Thoracic aorta (tissue), 2 donors: ENCODE data around the gene ARHGAP6. TPM values are rescaled to one million over a fixed set of nuclear protein-coding genes. Genes with fewer than 3 reads are reported as not detected.

Source experiments
- ATAC-seq: fragments of 150-250 bp; one replicate; pipeline ENCODE4 v1.8.0; 2017; ENCODE audit warnings: low read depth; ENCODE audit not compliant: insufficient number of reproducible peaks, low FRiP score
- DNase-seq: peaks from one replicate; pipeline ENCODE4 v3.0.0-alpha.2; 2020; ENCODE audit warnings: low spot score
- H3K27ac ChIP-seq, 2 donors: fragments of 200-600 bp; sonication (generic); 1 replicate in 1 of 2; 2 replicates in 1 of 2; pipeline ENCODE4 v1.5.1; 2016; ENCODE audit warnings: mild to moderate bottlenecking in 2 of 2, moderate library complexity in 2 of 2
- H3K27me3 ChIP-seq: fragments of 200-600 bp; sonication (generic); replicated peaks from 2 replicates; pipeline ENCODE4 v1.6.0; 2016; ENCODE audit warnings: mild to moderate bottlenecking; ENCODE audit not compliant: insufficient read depth
- H3K36me3 ChIP-seq: fragments of 200-600 bp; sonication (generic); one replicate; pipeline ENCODE4 v1.5.1; 2016
- H3K4me1 ChIP-seq, 2 donors: fragments of 200-600 bp; sonication (generic); 1 replicate in 1 of 2; 2 replicates in 1 of 2; pipeline versions ENCODE4 v1.5.1 to v1.6.0; 2016; ENCODE audit warnings: low read depth in 2 of 2, mild to moderate bottlenecking in 1 of 2; ENCODE audit not compliant: control insufficient read depth in 1 of 2
- H3K4me3 ChIP-seq: fragments of 200-600 bp; sonication (generic); 2 replicates; pipeline ENCODE4 v1.5.1; 2016; ENCODE audit warnings: mild to moderate bottlenecking
- H3K9me3 ChIP-seq: fragments of 200-600 bp; sonication (generic); 2 replicates; pipeline ENCODE4 v1.5.1; 2016
- total RNA-seq, 2 donors: library from RNA; depleted of rRNA; stranded (reverse); fragments of >200 nt; gene quantifications; one replicate each; pipeline versions ENCODE4 v1.1.0 to v1.2.3, GENCODE V29; 2016
- TF ChIP-seq, protein P1 (sequence below): fragments of 200-600 bp; sonication (generic); IDR thresholded peaks from one replicate; pipeline ENCODE4 v1.5.1; 2019; ENCODE audit warnings: antibody characterized with exemption

ARHGAP6 gene
- total RNA-seq, 2 donors from 2014 or later = 14.6 to 22.3 TPM

DNA sequence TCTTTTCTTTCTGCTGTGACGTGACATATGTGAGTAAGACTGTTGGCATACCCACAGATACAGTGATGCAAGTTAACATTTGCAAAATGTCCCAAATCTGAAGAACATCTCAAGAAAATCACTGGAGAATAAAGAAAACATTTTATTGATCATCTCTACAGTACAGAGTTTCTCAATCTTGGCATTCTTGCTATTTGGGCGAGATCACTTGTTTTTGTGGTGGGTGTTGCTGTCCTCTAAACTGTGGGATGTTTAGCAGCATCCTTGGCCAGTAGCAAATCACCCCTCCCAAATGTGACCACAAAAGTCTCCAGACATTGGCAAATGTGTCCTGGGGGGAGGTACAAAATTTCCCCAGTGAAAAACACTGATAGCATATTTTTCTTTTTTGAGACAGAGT is 343.7 kb downstream of the ARHGAP6 start:
- ATAC-seq (no peak), DNase-seq (no peak)

DNA sequence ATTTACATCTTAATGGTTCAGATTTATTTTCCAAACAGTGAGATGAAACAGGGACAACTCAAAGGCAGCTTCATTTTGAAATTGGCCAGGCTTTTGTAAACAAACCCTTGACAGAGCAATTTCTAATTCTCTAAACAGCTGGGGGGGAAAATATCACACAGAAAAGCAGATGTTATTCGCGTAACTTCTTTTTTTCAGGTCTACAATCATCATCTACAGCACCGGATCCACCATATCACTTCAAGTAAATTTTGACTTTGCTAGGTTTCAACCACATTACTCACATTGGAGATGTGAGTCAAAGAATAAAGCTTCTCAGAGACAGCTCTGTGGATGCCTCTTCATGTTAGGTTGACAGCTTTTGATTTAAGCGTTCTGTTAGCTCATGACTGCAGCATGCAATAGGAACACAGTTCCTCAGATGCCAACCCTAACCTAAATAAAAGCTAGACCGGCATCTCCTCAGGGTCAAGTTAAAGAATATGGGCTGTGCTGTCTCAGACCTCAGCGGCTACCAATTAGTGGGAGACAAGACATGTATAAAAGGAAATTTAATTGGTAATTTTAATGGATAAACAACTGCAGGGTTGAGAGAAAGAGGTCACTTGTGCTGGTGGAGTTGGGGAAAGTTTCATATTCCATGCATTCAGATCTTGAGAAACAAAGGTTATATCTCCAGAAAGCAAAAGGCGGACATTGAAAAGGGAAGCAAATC is 345.8 kb downstream of the ARHGAP6 start:
- no peak for ATAC-seq
- H3K27ac ChIP-seq = no peak overlapping the region
- no peaks in the 10 kb centered on the region for H3K4me1 ChIP-seq
- no peaks in the 10 kb centered on the region for H3K27me3 ChIP-seq
- TF ChIP-seq, protein P1, sequence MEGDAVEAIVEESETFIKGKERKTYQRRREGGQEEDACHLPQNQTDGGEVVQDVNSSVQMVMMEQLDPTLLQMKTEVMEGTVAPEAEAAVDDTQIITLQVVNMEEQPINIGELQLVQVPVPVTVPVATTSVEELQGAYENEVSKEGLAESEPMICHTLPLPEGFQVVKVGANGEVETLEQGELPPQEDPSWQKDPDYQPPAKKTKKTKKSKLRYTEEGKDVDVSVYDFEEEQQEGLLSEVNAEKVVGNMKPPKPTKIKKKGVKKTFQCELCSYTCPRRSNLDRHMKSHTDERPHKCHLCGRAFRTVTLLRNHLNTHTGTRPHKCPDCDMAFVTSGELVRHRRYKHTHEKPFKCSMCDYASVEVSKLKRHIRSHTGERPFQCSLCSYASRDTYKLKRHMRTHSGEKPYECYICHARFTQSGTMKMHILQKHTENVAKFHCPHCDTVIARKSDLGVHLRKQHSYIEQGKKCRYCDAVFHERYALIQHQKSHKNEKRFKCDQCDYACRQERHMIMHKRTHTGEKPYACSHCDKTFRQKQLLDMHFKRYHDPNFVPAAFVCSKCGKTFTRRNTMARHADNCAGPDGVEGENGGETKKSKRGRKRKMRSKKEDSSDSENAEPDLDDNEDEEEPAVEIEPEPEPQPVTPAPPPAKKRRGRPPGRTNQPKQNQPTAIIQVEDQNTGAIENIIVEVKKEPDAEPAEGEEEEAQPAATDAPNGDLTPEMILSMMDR = no peak
- no peak overlapping the region for H3K4me3 ChIP-seq
- H3K36me3 ChIP-seq = no peaks in the 10 kb centered on the region
- H3K9me3 ChIP-seq = no peaks in the 10 kb centered on the region
- no peak for DNase-seq

More for the DNA sequence above, 343.7 kb downstream of the ARHGAP6 start:
- TF ChIP-seq, protein P1 = no peak
- no peak overlapping the region for H3K4me3 ChIP-seq
- H3K36me3 ChIP-seq = no peaks in the 10 kb centered on the region
- H3K27me3 ChIP-seq = no peaks in the 10 kb centered on the region
- H3K27ac ChIP-seq = no peak overlapping the region
- H3K4me1 ChIP-seq = no peaks in the 10 kb centered on the region
- H3K9me3 ChIP-seq = no peaks in the 10 kb centered on the region

DNA sequence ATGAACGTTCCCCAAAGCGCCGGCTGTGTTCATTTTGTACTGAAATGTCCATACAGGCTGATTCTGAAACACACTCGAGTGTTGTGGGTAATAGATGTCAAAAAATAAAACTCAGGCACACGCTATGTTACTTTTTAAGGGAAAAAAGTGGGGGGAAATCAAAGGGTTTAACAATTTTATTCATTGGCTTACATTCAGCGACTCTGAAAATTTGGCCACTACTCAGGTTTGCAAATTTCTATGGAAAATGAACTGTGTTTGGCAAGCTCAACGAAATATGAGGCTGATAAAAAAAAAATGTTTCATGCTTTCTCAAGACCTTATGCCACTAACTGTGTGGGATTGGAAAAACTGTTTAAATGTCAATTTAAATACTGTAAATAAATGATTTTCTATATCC is 354.0 kb downstream of the ARHGAP6 start:
- Histone ChIP-seq H3K27ac (no peak overlapping the region), H3K9me3 (no peaks in the 10 kb centered on the region), H3K4me3 (peak overlapping the region; percentile 7), H3K36me3 (no peaks in the 10 kb centered on the region), H3K27me3 (no peaks in the 10 kb centered on the region), H3K4me1 (peaks cover 0 to 5% of the 10 kb centered on the region in 2 donors)
- no peak for ATAC-seq
- TF ChIP-seq, protein P1 = no peak
- no peak for DNase-seq

DNA sequence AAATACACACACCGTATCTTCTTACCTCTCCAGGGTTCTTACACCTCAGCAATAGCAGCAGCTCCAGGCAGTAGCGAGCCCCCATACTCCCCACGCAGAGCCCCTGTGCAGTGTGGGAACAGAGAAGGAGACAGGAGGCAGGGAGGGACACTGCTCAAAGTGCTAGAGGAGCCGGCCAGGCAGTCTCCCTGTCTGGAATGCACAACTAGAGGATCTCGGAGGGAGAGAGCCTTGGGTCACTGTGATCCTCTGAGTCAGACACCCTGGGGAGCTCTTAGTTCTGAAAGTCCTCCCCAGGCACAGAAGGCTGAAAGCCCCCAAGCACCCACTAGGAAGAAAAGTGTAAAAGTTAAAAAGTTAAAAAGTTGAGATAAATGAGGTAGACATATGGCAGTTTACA is 356.5 kb downstream of the ARHGAP6 start:
- no peaks in the 10 kb centered on the region for H3K9me3 ChIP-seq
- no peaks in the 10 kb centered on the region for H3K36me3 ChIP-seq
- H3K4me3 ChIP-seq = no peak overlapping the region
- no peaks in the 10 kb centered on the region for H3K27me3 ChIP-seq
- H3K27ac ChIP-seq = no peak overlapping the region
- peaks cover 0 to 5% of the 10 kb centered on the region in 2 donors for H3K4me1 ChIP-seq
- TF ChIP-seq, protein P1 = no peak
- DNase-seq = no peak
- no peak for ATAC-seq

DNA sequence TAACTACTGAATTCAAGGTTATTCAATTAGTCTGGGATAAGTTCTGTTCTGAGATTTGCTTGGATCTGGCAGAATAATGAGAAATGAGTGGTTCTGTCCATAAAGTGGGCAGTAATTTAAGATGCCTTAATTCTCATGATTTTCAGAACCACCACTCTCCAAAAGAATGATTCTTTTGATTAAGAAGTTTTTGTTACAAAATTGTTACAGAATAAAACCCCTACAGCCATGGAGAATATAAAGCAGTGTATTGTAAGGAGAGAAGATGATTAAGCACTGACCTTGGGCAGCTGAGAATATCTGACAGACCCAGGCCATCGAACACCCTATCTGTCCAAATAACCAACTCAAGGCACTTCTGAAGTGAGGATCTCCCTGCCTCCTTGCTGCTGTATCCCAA is 360.1 kb downstream of the ARHGAP6 start:
- no peak overlapping the region for H3K4me3 ChIP-seq
- H3K9me3 ChIP-seq = no peaks in the 10 kb centered on the region
- no peaks in the 10 kb centered on the region for H3K27me3 ChIP-seq
- H3K27ac ChIP-seq = no peak overlapping the region
- TF ChIP-seq, protein P1 = no peak
- H3K36me3 ChIP-seq = no peaks in the 10 kb centered on the region
- DNase-seq (no peak), ATAC-seq (no peak)
- H3K4me1 ChIP-seq = peaks cover 0 to 5% of the 10 kb centered on the region in 2 donors
